Kidney epithelial cell (primary cell): ENCODE measurements around the gene BTBD16. TPM values are rescaled to one million over a fixed set of nuclear protein-coding genes. Genes with fewer than 3 reads are reported as not detected.
A peak's percentile ranks its signal among the peaks of the same experiment; 100 is the strongest.

Experiments used
- DNase-seq: peaks from one replicate; pipeline ENCODE4 v3.0.0-alpha.2; 2010; ENCODE audit warnings: low read depth
- H3K27me3 ChIP-seq: 2 replicates; pipeline ENCODE4 v1.6.0; 2011; ENCODE audit warnings: low read length; ENCODE audit not compliant: control insufficient read depth, insufficient read depth
- H3K36me3 ChIP-seq: 2 replicates; pipeline ENCODE4 v1.5.1; 2011; ENCODE audit warnings: low read length; ENCODE audit not compliant: control insufficient read depth, insufficient read depth
- H3K4me3 ChIP-seq: 2 replicates; pipeline ENCODE4 v1.5.1; 2011; ENCODE audit warnings: low read depth, mild to moderate bottlenecking, control low read depth, low read length
- CTCF ChIP-seq: IDR thresholded peaks from 2 replicates; pipeline ENCODE4 v1.5.1; 2011; ENCODE audit warnings: mild to moderate bottlenecking, moderate library complexity, low read length, control low read depth, inconsistent platforms; ENCODE audit not compliant: insufficient read depth, poor library complexity, severe bottlenecking
- total RNA-seq: library from RNA; depleted of rRNA; stranded (reverse); fragments of >200 nt; gene quantifications from 2 replicates; pipeline ENCODE4 v1.2.3, GENCODE V29; 2015

Gene BTBD16
- total RNA-seq, 1 donor from 2014 or later, result 2.0 TPM

GRCh38 chr10:122308417-122309141, 37.5 kb downstream of the BTBD16 start:
- Histone ChIP-seq H3K4me3 (no peak overlapping the region), H3K27me3 (no peaks in the 10 kb centered on the region), H3K36me3 (no peaks in the 10 kb centered on the region)
- TF ChIP-seq CTCF, result no peak
- DNase-seq, result no peak

GRCh38 chr10:122310311-122311050, 39.4 kb downstream of the BTBD16 start:
- Histone ChIP-seq H3K36me3 (no peaks in the 10 kb centered on the region), H3K4me3 (no peak overlapping the region), H3K27me3 (no peaks in the 10 kb centered on the region)
- peak; percentile 23 for DNase-seq
- peak; percentile 5 for TF ChIP-seq CTCF

- Histone ChIP-seq H3K4me3 (no peak overlapping the region), H3K36me3 (no peaks in the 10 kb centered on the region), H3K27me3 (no peaks in the 10 kb centered on the region)
- DNase-seq, result no peak
- TF ChIP-seq CTCF, result no peak
Observed at GRCh38 chr10:122311051-122311410, 39.9 kb downstream of the BTBD16 start.

GRCh38 chr10:122311716-122312115, 40.6 kb downstream of the BTBD16 start:
- no peaks in the 10 kb centered on the region for H3K36me3 ChIP-seq
- no peak overlapping the region for H3K4me3 ChIP-seq
- no peak for TF ChIP-seq CTCF
- H3K27me3 ChIP-seq, result no peaks in the 10 kb centered on the region
- DNase-seq, result no peak

- Histone ChIP-seq H3K36me3 (no peaks in the 10 kb centered on the region), H3K4me3 (no peak overlapping the region), H3K27me3 (no peaks in the 10 kb centered on the region)
- DNase-seq, result no peak
- TF ChIP-seq CTCF, result no peak
Observed at GRCh38 chr10:122316224-122316884, 45.3 kb downstream of the BTBD16 start.
